B cell (primary cell): ENCODE data around the gene GYS2. TPM values are rescaled to one million over a fixed set of nuclear protein-coding genes. Genes with fewer than 3 reads are reported as not detected.

Source experiments
- ATAC-seq: fragments of 200-7000 bp; cut with Tn5 transposase; one replicate; pipeline ENCODE4 v1.10.0; 2021; ENCODE audit warnings: low read depth, mild to moderate bottlenecking, moderate number of reproducible peaks, moderate library complexity
- CTCF ChIA-PET: fragments of 350-600 bp; sonication (Branson Sonifier 250); formaldehyde crosslinking; loops from one replicate; lab custom pipeline; 2021; ENCODE audit warnings: antibody characterized with exemption, inconsistent platforms; lab: Charles Lee
- POLR2A ChIA-PET: fragments of 350-600 bp; sonication (Branson Sonifier 250); formaldehyde crosslinking; loops from one replicate; lab custom pipeline; 2021; ENCODE audit warnings: antibody characterized with exemption; lab: Charles Lee
- DNase-seq: peaks from one replicate; pipeline ENCODE4 v3.0.0; 2013
- H2AFZ ChIP-seq: 2 replicates; pipeline ENCODE4 v1.6.1; 2012; ENCODE audit warnings: mild to moderate bottlenecking, low read depth, low read length; ENCODE audit not compliant: insufficient read depth, poor library complexity, severe bottlenecking
- H3K27ac ChIP-seq, 2 donors: 1 replicate in 1 of 2; 2 replicates in 1 of 2; pipeline ENCODE4 v1.5.1; 2012 to 2013; ENCODE audit warnings: low read length in 2 of 2, mild to moderate bottlenecking in 2 of 2, moderate library complexity in 1 of 2
- H3K27me3 ChIP-seq, 4 experiments: fragments of 200-600 bp in 1 of 4; sonication (generic) in 1 of 4; replicated peaks in 1 of 4; 1 replicate in 2 of 4; 2 replicates in 2 of 4; pipeline versions ENCODE4 v1.6.1 to v1.7.0; 2013 to 2016; ENCODE audit warnings: low read length in 3 of 4, mild to moderate bottlenecking in 2 of 4, mixed read lengths in 1 of 4, moderate library complexity in 1 of 4; ENCODE audit not compliant: insufficient read depth in 4 of 4, control insufficient read depth in 3 of 4; ENCODE audit errors: control extremely low read depth in 1 of 4
- H3K36me3 ChIP-seq, 2 experiments: replicated peaks in 1 of 2; 1 replicate in 1 of 2; 2 replicates in 1 of 2; pipeline versions ENCODE4 v1.6.1 to v1.7.1; 2013; ENCODE audit warnings: low read length in 1 of 2; ENCODE audit not compliant: insufficient read depth in 2 of 2, control insufficient read depth in 1 of 2; ENCODE audit errors: control extremely low read depth in 1 of 2, extremely low read depth in 1 of 2
- H3K4me1 ChIP-seq, 2 donors: fragments of 200-600 bp in 1 of 2; sonication (generic) in 1 of 2; 1 replicate in 1 of 2; 2 replicates in 1 of 2; pipeline versions ENCODE4 v1.5.1 to v1.6.1; 2013 to 2017; ENCODE audit warnings: low read length in 2 of 2; ENCODE audit not compliant: control insufficient read depth in 2 of 2, insufficient read depth in 2 of 2
- H3K4me2 ChIP-seq: replicated peaks from 2 replicates; pipeline ENCODE3; 2012; ENCODE audit warnings: mild to moderate bottlenecking, low read depth, low read length; ENCODE audit not compliant: poor library complexity, severe bottlenecking
- H3K4me3 ChIP-seq, 5 experiments: fragments of 200-600 bp in 1 of 5; sonication (generic) in 1 of 5; 1 replicate in 3 of 5; 2 replicates in 2 of 5; pipeline versions ENCODE4 v1.5.1 to v1.7.0; 2011 to 2016; ENCODE audit warnings: low read length in 4 of 5, mild to moderate bottlenecking in 4 of 5, low read depth in 2 of 5, control low read depth in 1 of 5, moderate library complexity in 1 of 5; ENCODE audit not compliant: insufficient read depth in 1 of 5; ENCODE audit errors: control extremely low read depth in 1 of 5, extremely low read depth in 1 of 5
- H3K79me2 ChIP-seq: fragments of 200-600 bp; sonication (generic); one replicate; pipeline ENCODE4 v1.6.0; 2016; ENCODE audit warnings: low read length; ENCODE audit not compliant: control insufficient read depth, insufficient read depth
- H3K9ac ChIP-seq: fragments of 200-600 bp; sonication (generic); 2 replicates; pipeline ENCODE4 v1.6.1; 2017; ENCODE audit warnings: mild to moderate bottlenecking, low read length, moderate library complexity
- H3K9me3 ChIP-seq, 3 donors: one replicate each; pipeline versions ENCODE4 v1.6.1 to v1.7.1; 2013; ENCODE audit warnings: low read length in 2 of 3; ENCODE audit not compliant: control insufficient read depth in 2 of 3, insufficient read depth in 1 of 3; ENCODE audit errors: control extremely low read depth in 1 of 3
- H4K20me1 ChIP-seq: 2 replicates; pipeline ENCODE4 v1.6.0; 2012; ENCODE audit warnings: mild to moderate bottlenecking, low read length; ENCODE audit not compliant: insufficient read depth, control insufficient read depth, poor library complexity, severe bottlenecking
- H3K27ac Mint-ChIP-seq: one replicate; pipeline ENCODE4 v1.8.0; 2021; ENCODE audit warnings: mixed read lengths
- H3K27me3 Mint-ChIP-seq: one replicate; pipeline ENCODE4 v1.8.0; 2021; ENCODE audit warnings: mixed read lengths
- H3K4me1 Mint-ChIP-seq: one replicate; pipeline ENCODE4 v1.8.0; 2021; ENCODE audit warnings: mixed read lengths
- H3K4me3 Mint-ChIP-seq: one replicate; pipeline ENCODE4 v1.8.0; 2021; ENCODE audit warnings: mixed read lengths
- H3K9me3 Mint-ChIP-seq: one replicate; pipeline ENCODE4 v1.8.0; 2022; ENCODE audit warnings: mixed read lengths; ENCODE audit not compliant: insufficient read depth
- CTCF ChIP-seq: fragments of 200-600 bp; IDR thresholded peaks from one replicate; pipeline ENCODE4 v1.8.0; 2022; ENCODE audit warnings: antibody characterized with exemption, mild to moderate bottlenecking
- EZH2 ChIP-seq: IDR thresholded peaks from 2 replicates; pipeline ENCODE4 v1.6.1; 2012; ENCODE audit warnings: borderline replicate concordance, low read depth, mild to moderate bottlenecking, moderate library complexity, low read length; ENCODE audit not compliant: insufficient read depth, poor library complexity, severe bottlenecking
- WGBS: methylation state at CpG from one replicate; pipeline ENCODE4 v1.1.5; 2013; ENCODE audit warnings: missing lambda C conversion rate; ENCODE audit not compliant: insufficient coverage; 5-methylcytosine and 5-hydroxymethylcytosine counted together
- intact Hi-C: fragments of 100-400 bp; cut with micrococcal nuclease; formaldehyde crosslinking; loops from one replicate; pipeline ENCODE4 v1.10.0; 2022
- polyA plus RNA-seq: library from polyadenylated mRNA; depleted of rRNA; stranded (reverse); fragments of >200 nt; gene quantifications from 2 replicates; pipeline ENCODE4 v1.2.3, GENCODE V29; 2012
- total RNA-seq, 2 donors: library from RNA; stranded (reverse); fragments of 120-200 nt in 1 of 2; gene quantifications; 1 replicate in 1 of 2; 2 replicates in 1 of 2; pipeline versions ENCODE4 v1.2.3 to v1.2.4, GENCODE V29; 2013 to 2022

GYS2 gene
- total and polyA plus RNA-seq, 2 donors (not counting 1 experiment from before 2014, with no cell fraction given), result not detected

GRCh38 chr12:21552635-21553328, 51.9 kb downstream of the GYS2 start:
- Mint-ChIP-seq H3K4me1 (no peaks in the 10 kb centered on the region), H3K4me3 (no peak overlapping the region), H3K9me3 (no peaks in the 10 kb centered on the region), H3K27me3 (no peaks in the 10 kb centered on the region), H3K27ac (no peak overlapping the region)
- intact Hi-C loops, result no loop called here
- CTCF ChIA-PET, result no interaction called here
- H4K20me1 ChIP-seq, result no peaks in the 10 kb centered on the region
- no peak for ATAC-seq
- H3K4me3 ChIP-seq, result no peak overlapping the region
- H3K27me3 ChIP-seq, result no peaks in the 10 kb centered on the region
- no peak overlapping the region for H2AFZ ChIP-seq
- no peaks in the 10 kb centered on the region for H3K9me3 ChIP-seq
- POLR2A ChIA-PET, result no interaction called here
- TF ChIP-seq CTCF (no peak), EZH2 (no peak)
- no peak overlapping the region for H3K9ac ChIP-seq
- H3K4me1 ChIP-seq, result no peaks in the 10 kb centered on the region
- WGBS, result 50% methylated on average over 2 of the region's 6 CpGs
- no peak overlapping the region for H3K27ac ChIP-seq
- H3K4me2 ChIP-seq, result no peak overlapping the region
- no peaks in the 10 kb centered on the region for H3K36me3 ChIP-seq
- no peak for DNase-seq
- no peaks in the 10 kb centered on the region for H3K79me2 ChIP-seq

DNA sequence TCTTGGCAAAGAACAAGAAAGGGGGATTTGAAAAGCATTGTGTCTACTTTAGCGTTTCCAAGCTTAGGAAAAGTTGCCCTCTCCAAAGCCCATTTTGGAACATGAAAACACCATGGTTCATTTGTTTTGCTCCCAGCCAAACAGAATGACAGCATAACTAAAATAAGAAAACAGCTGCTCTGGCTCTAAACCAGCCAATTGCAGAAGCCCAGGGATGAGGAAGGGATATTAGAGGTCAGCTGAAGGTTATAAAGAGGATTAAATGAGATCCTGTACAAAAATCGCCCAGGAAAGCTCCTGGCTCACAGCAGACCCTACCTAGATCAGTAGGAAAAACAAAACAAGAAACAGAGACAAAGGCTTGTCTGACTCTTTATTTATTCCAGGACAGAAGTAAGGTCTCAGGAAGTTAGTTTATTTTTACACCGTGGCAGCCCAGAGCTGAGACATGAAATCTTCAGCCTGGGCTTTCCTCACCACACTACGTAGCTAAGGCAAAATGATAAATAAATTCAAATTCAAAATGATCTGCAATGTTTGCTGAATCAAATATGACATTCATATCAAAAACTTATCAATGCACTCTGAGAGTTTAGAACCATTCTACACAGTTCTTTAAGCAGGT, 52.7 kb downstream of the GYS2 start:
- no peak overlapping the region for H3K4me3 ChIP-seq
- H3K27me3 ChIP-seq, result no peaks in the 10 kb centered on the region
- ATAC-seq, result no peak
- WGBS, result 100% methylated on average over 1 of the region's 4 CpGs
- H3K9me3 ChIP-seq, result no peaks in the 10 kb centered on the region
- H3K4me1 ChIP-seq, result no peaks in the 10 kb centered on the region
- H3K9ac ChIP-seq, result no peak overlapping the region
- DNase-seq, result no peak
- no peaks in the 10 kb centered on the region for H3K4me1 Mint-ChIP-seq
- H3K4me2 ChIP-seq, result no peak overlapping the region
- no peak overlapping the region for H3K27ac ChIP-seq
- ChIA-PET POLR2A (no interaction called here), CTCF (no interaction called here)
- intact Hi-C loops, result no loop called here
- no peak overlapping the region for H3K4me3 Mint-ChIP-seq
- no peaks in the 10 kb centered on the region for H3K9me3 Mint-ChIP-seq
- H3K36me3 ChIP-seq, result no peaks in the 10 kb centered on the region
- no peak for TF ChIP-seq CTCF
- no peak for TF ChIP-seq EZH2
- H2AFZ ChIP-seq, result no peak overlapping the region
- no peaks in the 10 kb centered on the region for H3K79me2 ChIP-seq
- H3K27ac Mint-ChIP-seq, result no peak overlapping the region
- no peaks in the 10 kb centered on the region for H3K27me3 Mint-ChIP-seq
- no peaks in the 10 kb centered on the region for H4K20me1 ChIP-seq
